GM23338 (cell line): ENCODE data around the gene ENTR1. TPM values are rescaled to one million over a fixed set of nuclear protein-coding genes. Genes with fewer than 3 reads are reported as not detected.

Experiments used
- ATAC-seq: fragments of 200-7000 bp; cut with Tn5 transposase; 3 replicates; pipeline ENCODE4 v1.9.1; 2020
- DNase-seq: peaks from one replicate; pipeline ENCODE4 v3.0.0-alpha.2; 2015; ENCODE audit warnings: low spot score
- H2AFZ ChIP-seq: fragments of 200-600 bp; sonication (generic); 2 replicates; pipeline ENCODE4 v1.8.0; 2016; ENCODE audit warnings: antibody characterized with exemption, mild to moderate bottlenecking, moderate library complexity
- H3F3A ChIP-seq: fragments of 200-600 bp; sonication (generic); replicated peaks from 2 replicates; pipeline ENCODE4 v1.8.0; 2017; ENCODE audit warnings: antibody characterized with exemption, mixed run types, low read depth
- H3K27ac ChIP-seq: fragments of 200-600 bp; sonication (generic); 2 replicates; pipeline ENCODE4 v1.6.1; 2016; ENCODE audit warnings: low read depth
- H3K27me3 ChIP-seq: fragments of 200-600 bp; sonication (generic); 2 replicates; pipeline ENCODE4 v1.8.0; 2016; ENCODE audit warnings: mild to moderate bottlenecking, mixed run types, moderate library complexity; ENCODE audit not compliant: insufficient read depth
- H3K36me3 ChIP-seq: fragments of 200-600 bp; sonication (generic); 2 replicates; pipeline ENCODE4 v1.8.0; 2016; ENCODE audit warnings: mild to moderate bottlenecking; ENCODE audit not compliant: insufficient read depth
- H3K4me1 ChIP-seq: fragments of 200-600 bp; sonication (generic); 2 replicates; pipeline ENCODE4 v1.8.0; 2016; ENCODE audit warnings: mild to moderate bottlenecking, moderate library complexity; ENCODE audit not compliant: insufficient read depth
- H3K4me2 ChIP-seq: fragments of 200-600 bp; sonication (generic); 2 replicates; pipeline ENCODE4 v1.7.1; 2017; ENCODE audit warnings: mixed run types
- H3K4me3 ChIP-seq: fragments of 200-600 bp; sonication (generic); 2 replicates; pipeline ENCODE4 v1.6.1; 2016; ENCODE audit warnings: mixed run types
- H3K79me2 ChIP-seq: fragments of 200-600 bp; sonication (generic); replicated peaks from 2 replicates; pipeline ENCODE4 v1.8.0; 2017; ENCODE audit warnings: mild to moderate bottlenecking; ENCODE audit not compliant: insufficient read depth
- H3K9me2 ChIP-seq: fragments of 200-600 bp; sonication (generic); 2 replicates; pipeline ENCODE4 v1.8.0; 2017; ENCODE audit not compliant: insufficient read depth
- H4K20me1 ChIP-seq: fragments of 200-600 bp; sonication (generic); replicated peaks from 2 replicates; pipeline ENCODE4 v1.8.0; 2017; ENCODE audit warnings: mild to moderate bottlenecking; ENCODE audit not compliant: insufficient read depth
- H3K27ac Mint-ChIP-seq: 2 replicates; pipeline ENCODE4 v1.8.0; 2020; ENCODE audit warnings: inconsistent platforms, mild to moderate bottlenecking, moderate library complexity, mixed read lengths
- H3K27me3 Mint-ChIP-seq: 3 replicates; pipeline ENCODE4 v1.8.0; 2022; ENCODE audit warnings: low read depth, mild to moderate bottlenecking, moderate library complexity, mixed read lengths, inconsistent platforms; ENCODE audit not compliant: insufficient read depth, poor library complexity
- H3K36me3 Mint-ChIP-seq: 3 replicates; pipeline ENCODE4 v1.8.0; 2021; ENCODE audit warnings: low read depth, mild to moderate bottlenecking, inconsistent platforms, moderate library complexity, mixed read lengths
- H3K4me1 Mint-ChIP-seq: 3 replicates; pipeline ENCODE4 v1.8.0; 2020; ENCODE audit warnings: mild to moderate bottlenecking, inconsistent platforms, mixed read lengths
- H3K4me3 Mint-ChIP-seq: 3 replicates; pipeline ENCODE4 v1.8.0; 2021; ENCODE audit warnings: moderate library complexity, mild to moderate bottlenecking, inconsistent platforms, mixed read lengths
- H3K9me3 Mint-ChIP-seq: 3 replicates; pipeline ENCODE4 v1.8.0; 2020; ENCODE audit warnings: moderate library complexity, mild to moderate bottlenecking, inconsistent platforms, mixed read lengths
- CTCF ChIP-seq, 2 experiments: fragments of 200-600 bp in 1 of 2; sonication (generic) in 1 of 2; conservative IDR thresholded peaks; 2 replicates each; pipeline versions ENCODE4 v1.5.1 to v1.6.1; 2016 to 2017; ENCODE audit warnings: antibody characterized with exemption in 2 of 2, low read depth in 2 of 2, mild to moderate bottlenecking in 2 of 2, moderate library complexity in 1 of 2
- EZH2 ChIP-seq: fragments of 200-600 bp; sonication (generic); IDR thresholded peaks from one replicate; pipeline ENCODE4 v1.8.0; 2017; ENCODE audit warnings: antibody characterized with exemption, mild to moderate bottlenecking, low read depth; ENCODE audit not compliant: unreplicated experiment
- EZH2phosphoT487 ChIP-seq: fragments of 200-600 bp; sonication (generic); IDR thresholded peaks from one replicate; pipeline ENCODE4 v1.8.1; 2018; ENCODE audit warnings: antibody characterized with exemption; ENCODE audit not compliant: unreplicated experiment
- JUNB ChIP-seq: IDR thresholded peaks from one replicate; pipeline ENCODE4 v1.6.1; 2016; ENCODE audit warnings: antibody characterized with exemption; ENCODE audit not compliant: unreplicated experiment
- REST ChIP-seq: IDR thresholded peaks from one replicate; pipeline ENCODE4 v1.6.1; 2018; ENCODE audit warnings: antibody characterized with exemption; ENCODE audit not compliant: unreplicated experiment
- ZNF331 ChIP-seq: fragments of 250-450 bp; sonication (Bioruptor Pico); IDR thresholded peaks from 2 replicates; pipeline ENCODE4 v1.5.0; 2020; ENCODE audit warnings: low read depth, mild to moderate bottlenecking, moderate library complexity
- ZNF462 ChIP-seq: fragments of 250-450 bp; sonication (Bioruptor Pico); IDR thresholded peaks from 2 replicates; pipeline ENCODE4 v1.5.0; 2020; ENCODE audit warnings: mild to moderate bottlenecking, moderate library complexity
- polyA plus RNA-seq: library from polyadenylated mRNA; unstranded; fragments of >200 nt; fragmentation: Nextera tagmentation; extraction: Ambion mirVana; gene quantifications from 2 replicates; pipeline ENCODE4 v1.2.1, GENCODE V29; 2016
- total RNA-seq: library from RNA; depleted of rRNA; stranded (reverse); fragments of >200 nt; shearing (Covaris generic); gene quantifications from 2 replicates; pipeline ENCODE4 v1.2.3, GENCODE V29; 2014

ENTR1 gene
- total and polyA plus RNA-seq, 2 experiments from 2014 or later, result 25.6 to 91.9 TPM

DNA sequence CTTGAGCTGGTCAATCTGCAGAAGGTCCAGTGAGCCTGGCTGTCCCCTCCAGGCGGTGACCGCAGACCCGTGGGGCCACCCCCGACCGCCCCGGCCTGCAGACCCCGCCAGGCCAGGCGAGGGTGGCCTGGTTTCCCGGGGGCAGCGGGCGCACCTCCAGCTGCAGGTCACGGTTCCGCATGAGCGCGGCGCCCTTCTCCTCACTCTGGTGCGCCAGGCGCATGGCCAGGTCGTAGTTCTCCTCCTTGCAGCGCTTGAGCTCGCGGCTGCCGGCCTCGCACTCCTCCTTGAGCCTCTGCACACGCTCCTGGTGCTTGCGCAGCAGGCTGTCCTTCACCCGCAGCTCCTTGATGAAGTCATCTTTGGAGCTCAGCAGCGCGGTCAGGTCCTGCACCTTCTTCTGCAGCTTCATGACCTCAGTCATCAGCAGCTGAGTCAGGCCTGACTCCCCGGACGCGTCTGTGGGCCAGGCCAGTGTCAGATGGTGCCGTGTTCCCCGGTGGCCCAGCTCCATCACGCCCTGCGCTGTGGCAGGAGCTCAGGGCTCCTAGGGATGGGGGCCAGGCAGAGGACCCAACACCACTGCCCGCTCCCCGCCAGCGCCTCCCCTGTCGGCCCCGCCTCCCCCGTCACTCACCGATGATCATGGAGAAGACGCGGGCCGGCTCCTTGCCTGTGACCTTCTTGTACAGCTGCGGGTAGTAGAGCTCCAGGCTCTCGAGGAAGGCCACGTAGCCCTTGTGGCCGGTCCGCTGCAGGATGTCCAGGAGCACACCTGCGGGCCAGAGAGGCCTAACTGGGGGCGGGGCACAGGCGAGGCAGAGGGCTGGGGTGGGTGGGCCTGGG, 39.5 kb downstream of the ENTR1 start:
- H3K27me3 Mint-ChIP-seq, result peaks cover 11% of the 10 kb centered on the region
- no peaks in the 10 kb centered on the region for H3K4me1 Mint-ChIP-seq
- Histone ChIP-seq H3K4me3 (no peak overlapping the region), H3K4me1 (no peaks in the 10 kb centered on the region), H3K4me2 (no peak overlapping the region), H4K20me1 (no peaks in the 10 kb centered on the region; the same call in 1 of the 2 replicates), H3K9me2 (no peaks in the 10 kb centered on the region), H3K27me3 (no peaks in the 10 kb centered on the region), H3K36me3 (no peaks in the 10 kb centered on the region), H3F3A (no peaks in the 10 kb centered on the region), H3K27ac (no peak overlapping the region), H3K79me2 (no peaks in the 10 kb centered on the region), H2AFZ (no peak overlapping the region)
- H3K27ac Mint-ChIP-seq, result no peak overlapping the region
- no peak for DNase-seq
- ATAC-seq, result no peak; the same call in 2 of the 3 replicates
- H3K9me3 Mint-ChIP-seq, result no peaks in the 10 kb centered on the region
- H3K36me3 Mint-ChIP-seq, result peaks cover 6% of the 10 kb centered on the region; the same call in 2 of the 3 replicates
- TF ChIP-seq ZNF331 (CRISPR knock-in tag) (no peak), ZNF462 (CRISPR knock-in tag) (no peak), EZH2 (no peak), REST (no peak), EZH2phosphoT487 (no peak), JUNB (no peak), CTCF (conservative IDR thresholded peaks at IDR 0.05; ENCODE audit: low read depth in 2 of 2) (no peak)
- H3K4me3 Mint-ChIP-seq, result no peak overlapping the region
